ENCODE results near the gene PTCD1. TPM values are rescaled to one million over a fixed set of nuclear protein-coding genes. Genes with fewer than 3 reads are reported as not detected.

Gene PTCD1
- total and polyA plus RNA-seq, 2 experiments from 2014 or later: 2.8 to 5.2 TPM

- no peaks in the 10 kb centered on the region for H3K27me3 ChIP-seq (replicated peaks; ENCODE audit: insufficient read depth)
- H3K9ac ChIP-seq: no peak overlapping the region
- in situ Hi-C loops (cut with MboI): no loop called here
- H3K4me1 ChIP-seq (ENCODE audit: insufficient read depth): peaks cover 7% of the 10 kb centered on the region
- H3K9me2 ChIP-seq (ENCODE audit: insufficient read depth): no peaks in the 10 kb centered on the region
- no peaks in the 10 kb centered on the region for H4K20me1 ChIP-seq (ENCODE audit: insufficient read depth)
- DNase-seq: peak; percentile 44
- no peaks in the 10 kb centered on the region for H3K9me3 ChIP-seq (ENCODE audit: low read depth)
- 40 to 46% methylated on average over 9 of the region's 9 CpGs for WGBS, 2 experiments (ENCODE audit: low coverage in 1 of 2, low lambda C conversion rate in 2 of 2, missing lambda C conversion rate in 2 of 2)
- 0 out of 2 replicates have a peak, but pooled peaks cover 3% of the 10 kb centered on the region for H3K79me2 ChIP-seq (ENCODE audit: insufficient read depth)
- H3K4me2 ChIP-seq (ENCODE audit: unreplicated experiment): no peak overlapping the region
- H3F3A ChIP-seq (ENCODE audit: insufficient read depth): peaks cover 24% of the 10 kb centered on the region
- H3K4me3 ChIP-seq: no peak overlapping the region
- peaks cover 16% of the 10 kb centered on the region; the same call in 1 of the 2 replicates for H3K36me3 ChIP-seq (ENCODE audit: low read depth)
- peak overlapping the region; percentile 20; the same call in 1 of the 2 replicates for H3K27ac ChIP-seq
- TF ChIP-seq EZH2 (IDR thresholded peaks at IDR 0.05; ENCODE audit: insufficient read depth, poor library complexity, severe bottlenecking): no peak
- no peak for TF ChIP-seq EZH2phosphoT487 (IDR thresholded peaks at IDR 0.05; ENCODE audit: insufficient read depth, low read depth)
- H2AFZ ChIP-seq: no peak overlapping the region
These were observed 68.7 kb downstream of the PTCD1 start for GRCh38 chr7:99369767-99370391.

- WGBS, 2 experiments (ENCODE audit: low coverage in 1 of 2, low lambda C conversion rate in 2 of 2, missing lambda C conversion rate in 2 of 2): 92 to 95% methylated on average over 13 of the region's 13 CpGs
- H3K27ac ChIP-seq: no peak overlapping the region
- H3K4me3 ChIP-seq: no peak overlapping the region
- H3K36me3 ChIP-seq (ENCODE audit: low read depth): peaks cover 23% of the 10 kb centered on the region; the same call in 1 of the 2 replicates
- no peaks in the 10 kb centered on the region for H4K20me1 ChIP-seq (ENCODE audit: insufficient read depth)
- TF ChIP-seq EZH2 (IDR thresholded peaks at IDR 0.05; ENCODE audit: insufficient read depth, poor library complexity, severe bottlenecking) (no peak), EZH2phosphoT487 (IDR thresholded peaks at IDR 0.05; ENCODE audit: insufficient read depth, low read depth) (no peak)
- H3K9me2 ChIP-seq (ENCODE audit: insufficient read depth): no peaks in the 10 kb centered on the region
- peaks cover 24% of the 10 kb centered on the region for H3F3A ChIP-seq (ENCODE audit: insufficient read depth)
- peaks cover 7% of the 10 kb centered on the region for H3K4me1 ChIP-seq (ENCODE audit: insufficient read depth)
- H3K9ac ChIP-seq: no peak overlapping the region
- no peaks in the 10 kb centered on the region for H3K27me3 ChIP-seq (replicated peaks; ENCODE audit: insufficient read depth)
- no peaks in the 10 kb centered on the region for H3K9me3 ChIP-seq (ENCODE audit: low read depth)
- in situ Hi-C loops (cut with MboI): no loop called here
- no peak overlapping the region for H2AFZ ChIP-seq
- no peak for DNase-seq
- H3K79me2 ChIP-seq (ENCODE audit: insufficient read depth): peaks cover 6% of the 10 kb centered on the region; the same call in 1 of the 2 replicates
- H3K4me2 ChIP-seq (ENCODE audit: unreplicated experiment): no peak overlapping the region
These were observed 69.7 kb downstream of the PTCD1 start for GRCh38 chr7:99368750-99369389.

Other genes with a start within 250 kb of the PTCD1 start
- gene KPNA7, start 230.7 kb downstream of the PTCD1 start, total RNA-seq (2014; rRNA removed; shearing (Covaris generic)): 0.63 TPM in 1 of 2 replicates, not detected in the other
- not detected in 2 replicates for gene KPNA7, start 230.7 kb downstream of the PTCD1 start, polyA plus RNA-seq (2016; fragmentation: Nextera tagmentation; extraction: Ambion mirVana)
- not detected in 2 replicates for gene MYH16, start 166.0 kb downstream of the PTCD1 start, total RNA-seq (2014; rRNA removed; shearing (Covaris generic))
- gene MYH16, start 166.0 kb downstream of the PTCD1 start, polyA plus RNA-seq (2016; fragmentation: Nextera tagmentation; extraction: Ambion mirVana): not detected in 2 replicates
- gene ARPC1A, start 112.9 kb downstream of the PTCD1 start, total RNA-seq (2014; rRNA removed; shearing (Covaris generic)): 155 and 209 TPM in 2 replicates
- 294 and 312 TPM in 2 replicates for gene ARPC1A, start 112.9 kb downstream of the PTCD1 start, polyA plus RNA-seq (2016; fragmentation: Nextera tagmentation; extraction: Ambion mirVana)
- 485 and 630 TPM in 2 replicates for gene ARPC1B, start 64.1 kb downstream of the PTCD1 start, total RNA-seq (2014; rRNA removed; shearing (Covaris generic))
- gene ARPC1B, start 64.1 kb downstream of the PTCD1 start, polyA plus RNA-seq (2016; fragmentation: Nextera tagmentation; extraction: Ambion mirVana): 599 and 639 TPM in 2 replicates
- 91.3 and 141 TPM in 2 replicates for gene PDAP1, start 30.2 kb downstream of the PTCD1 start, total RNA-seq (2014; rRNA removed; shearing (Covaris generic))
- gene PDAP1, start 30.2 kb downstream of the PTCD1 start, polyA plus RNA-seq (2016; fragmentation: Nextera tagmentation; extraction: Ambion mirVana): 91.0 and 95.5 TPM in 2 replicates
- 71.8 and 79.4 TPM in 2 replicates for gene BUD31, start 29.8 kb downstream of the PTCD1 start, total RNA-seq (2014; rRNA removed; shearing (Covaris generic))
- 316 and 318 TPM in 2 replicates for gene BUD31, start 29.8 kb downstream of the PTCD1 start, polyA plus RNA-seq (2016; fragmentation: Nextera tagmentation; extraction: Ambion mirVana)
- 21.2 and 44.9 TPM in 2 replicates for gene CPSF4, start 145 bp upstream of the PTCD1 start, total RNA-seq (2014; rRNA removed; shearing (Covaris generic))
- 16.4 and 19.5 TPM in 2 replicates for gene CPSF4, start 145 bp upstream of the PTCD1 start, polyA plus RNA-seq (2016; fragmentation: Nextera tagmentation; extraction: Ambion mirVana)
- gene ATP5MF, start 27.4 kb upstream of the PTCD1 start, total RNA-seq (2014; rRNA removed; shearing (Covaris generic)): 1,746 and 2,237 TPM in 2 replicates
- 719 and 722 TPM in 2 replicates for gene ATP5MF, start 27.4 kb upstream of the PTCD1 start, polyA plus RNA-seq (2016; fragmentation: Nextera tagmentation; extraction: Ambion mirVana)
- gene ZNF789, start 34.1 kb upstream of the PTCD1 start, total RNA-seq (2014; rRNA removed; shearing (Covaris generic)): 2.8 and 8.5 TPM in 2 replicates
- 4.5 and 5.3 TPM in 2 replicates for gene ZNF789, start 34.1 kb upstream of the PTCD1 start, polyA plus RNA-seq (2016; fragmentation: Nextera tagmentation; extraction: Ambion mirVana)
- gene ZNF394, start 61.5 kb upstream of the PTCD1 start, total RNA-seq (2014; rRNA removed; shearing (Covaris generic)): 17.3 and 24.3 TPM in 2 replicates
- 16.8 and 17.6 TPM in 2 replicates for gene ZNF394, start 61.5 kb upstream of the PTCD1 start, polyA plus RNA-seq (2016; fragmentation: Nextera tagmentation; extraction: Ambion mirVana)
- gene ZKSCAN5, start 65.9 kb upstream of the PTCD1 start, total RNA-seq (2014; rRNA removed; shearing (Covaris generic)): 10.7 and 12.0 TPM in 2 replicates
- 6.3 and 6.4 TPM in 2 replicates for gene ZKSCAN5, start 65.9 kb upstream of the PTCD1 start, polyA plus RNA-seq (2016; fragmentation: Nextera tagmentation; extraction: Ambion mirVana)
- 6.2 and 9.2 TPM in 2 replicates for gene FAM200A, start 113.3 kb upstream of the PTCD1 start, total RNA-seq (2014; rRNA removed; shearing (Covaris generic))
- gene FAM200A, start 113.3 kb upstream of the PTCD1 start, polyA plus RNA-seq (2016; fragmentation: Nextera tagmentation; extraction: Ambion mirVana): 6.2 and 8.2 TPM in 2 replicates
- gene ZNF655, start 119.8 kb upstream of the PTCD1 start, total RNA-seq (2014; rRNA removed; shearing (Covaris generic)): 54.6 and 70.0 TPM in 2 replicates
- gene ZNF655, start 119.8 kb upstream of the PTCD1 start, polyA plus RNA-seq (2016; fragmentation: Nextera tagmentation; extraction: Ambion mirVana): 36.5 and 37.2 TPM in 2 replicates
- not detected in 2 replicates for gene TMEM225B, start 159.5 kb upstream of the PTCD1 start, total RNA-seq (2014; rRNA removed; shearing (Covaris generic))
- 0.24 and 0.44 TPM in 2 replicates for gene TMEM225B, start 159.5 kb upstream of the PTCD1 start, polyA plus RNA-seq (2016; fragmentation: Nextera tagmentation; extraction: Ambion mirVana)
- gene ZSCAN25, start 178.1 kb upstream of the PTCD1 start, total RNA-seq (2014; rRNA removed; shearing (Covaris generic)): 7.2 and 9.7 TPM in 2 replicates
- 6.4 and 6.5 TPM in 2 replicates for gene ZSCAN25, start 178.1 kb upstream of the PTCD1 start, polyA plus RNA-seq (2016; fragmentation: Nextera tagmentation; extraction: Ambion mirVana)
- gene CYP3A5, start 241.2 kb upstream of the PTCD1 start, total RNA-seq (2014; rRNA removed; shearing (Covaris generic)): not detected in 2 replicates
- 0.26 and 0.33 TPM in 2 replicates for gene CYP3A5, start 241.2 kb upstream of the PTCD1 start, polyA plus RNA-seq (2016; fragmentation: Nextera tagmentation; extraction: Ambion mirVana)

Measured in GM23248 (cell line).